COR-L47 (cell line): Measurements from ENCODE around the gene AARS2.

Experiments
- DNase-seq: peaks from one replicate; lab custom pipeline; 2025; lab: John Stamatoyannopoulos, UW

AARS2 gene

GRCh38 chr6:44300292-44300823 lies 12.8 kb downstream of the AARS2 start:
- no peak for DNase-seq

- no peak for DNase-seq
Observed at GRCh38 chr6:44298864-44299263, 14.3 kb downstream of the AARS2 start.

- DNase-seq, result no peak
Observed at GRCh38 chr6:44298055-44298803, 14.9 kb downstream of the AARS2 start.

- peak; percentile 32 for DNase-seq
Observed at GRCh38 chr6:44297063-44298038, 15.8 kb downstream of the AARS2 start.

- no peak for DNase-seq
Observed at GRCh38 chr6:44294832-44295791, 18.0 kb downstream of the AARS2 start.

GRCh38 chr6:44292661-44293365 lies 20.3 kb downstream of the AARS2 start:
- DNase-seq, result no peak

- no peak for DNase-seq
Observed at GRCh38 chr6:44291841-44292240, 21.3 kb downstream of the AARS2 start.

- DNase-seq, result no peak
Observed at GRCh38 chr6:44289726-44290260, 23.4 kb downstream of the AARS2 start.

GRCh38 chr6:44286747-44287146 lies 26.4 kb downstream of the AARS2 start:
- DNase-seq, result no peak

GRCh38 chr6:44286285-44286565 lies 26.9 kb downstream of the AARS2 start:
- DNase-seq, result no peak

- DNase-seq, result no peak
Observed at GRCh38 chr6:44285552-44286284, 27.4 kb downstream of the AARS2 start.

GRCh38 chr6:44284867-44285266 lies 28.3 kb downstream of the AARS2 start:
- DNase-seq, result no peak

- no peak for DNase-seq
Observed at GRCh38 chr6:44284121-44284520, 29.0 kb downstream of the AARS2 start.

GRCh38 chr6:44278774-44279697 lies 34.1 kb downstream of the AARS2 start:
- DNase-seq, result no peak

GRCh38 chr6:44278315-44278714 lies 34.8 kb downstream of the AARS2 start:
- DNase-seq, result no peak

- DNase-seq, result no peak
Observed at GRCh38 chr6:44277763-44278162, 35.4 kb downstream of the AARS2 start.

GRCh38 chr6:44276667-44277640 lies 36.2 kb downstream of the AARS2 start:
- no peak for DNase-seq
